Neutrophil (primary cell): ENCODE results near the gene PRPH2.

Source experiments
- H3K27ac ChIP-seq: fragments of 200-600 bp; sonication (generic); 2 replicates; pipeline ENCODE4 v1.5.1; 2016; ENCODE audit warnings: mild to moderate bottlenecking, moderate library complexity
- H3K27me3 ChIP-seq: fragments of 200-600 bp; sonication (generic); 2 replicates; pipeline ENCODE4 v1.6.0; 2016; ENCODE audit warnings: mild to moderate bottlenecking
- H3K36me3 ChIP-seq: fragments of 200-600 bp; sonication (generic); 2 replicates; pipeline ENCODE4 v1.5.1; 2017
- H3K4me1 ChIP-seq, 2 experiments: fragments of 200-600 bp in 1 of 2; sonication (generic) in 1 of 2; 1 replicate in 1 of 2; 2 replicates in 1 of 2; pipeline versions ENCODE4 v1.5.1 to v1.6.1; 2013 to 2016; ENCODE audit warnings: low read depth in 1 of 2, low read length in 1 of 2, mild to moderate bottlenecking in 1 of 2, moderate library complexity in 1 of 2; ENCODE audit not compliant: control insufficient read depth in 1 of 2, insufficient read depth in 1 of 2
- H3K4me3 ChIP-seq, 2 experiments: fragments of 200-600 bp in 1 of 2; sonication (generic) in 1 of 2; 1 replicate in 1 of 2; 2 replicates in 1 of 2; pipeline ENCODE4 v1.5.1; 2013 to 2016; ENCODE audit warnings: low read depth in 1 of 2, low read length in 1 of 2, mild to moderate bottlenecking in 1 of 2, moderate library complexity in 1 of 2
- H3K9me3 ChIP-seq: fragments of 200-600 bp; sonication (generic); 2 replicates; pipeline ENCODE4 v1.5.1; 2016
- TF ChIP-seq, protein P1 (sequence below): fragments of 200-600 bp; sonication (generic); IDR thresholded peaks from 2 replicates; pipeline ENCODE4 v1.5.1; 2016; ENCODE audit warnings: antibody characterized with exemption

Gene PRPH2

DNA sequence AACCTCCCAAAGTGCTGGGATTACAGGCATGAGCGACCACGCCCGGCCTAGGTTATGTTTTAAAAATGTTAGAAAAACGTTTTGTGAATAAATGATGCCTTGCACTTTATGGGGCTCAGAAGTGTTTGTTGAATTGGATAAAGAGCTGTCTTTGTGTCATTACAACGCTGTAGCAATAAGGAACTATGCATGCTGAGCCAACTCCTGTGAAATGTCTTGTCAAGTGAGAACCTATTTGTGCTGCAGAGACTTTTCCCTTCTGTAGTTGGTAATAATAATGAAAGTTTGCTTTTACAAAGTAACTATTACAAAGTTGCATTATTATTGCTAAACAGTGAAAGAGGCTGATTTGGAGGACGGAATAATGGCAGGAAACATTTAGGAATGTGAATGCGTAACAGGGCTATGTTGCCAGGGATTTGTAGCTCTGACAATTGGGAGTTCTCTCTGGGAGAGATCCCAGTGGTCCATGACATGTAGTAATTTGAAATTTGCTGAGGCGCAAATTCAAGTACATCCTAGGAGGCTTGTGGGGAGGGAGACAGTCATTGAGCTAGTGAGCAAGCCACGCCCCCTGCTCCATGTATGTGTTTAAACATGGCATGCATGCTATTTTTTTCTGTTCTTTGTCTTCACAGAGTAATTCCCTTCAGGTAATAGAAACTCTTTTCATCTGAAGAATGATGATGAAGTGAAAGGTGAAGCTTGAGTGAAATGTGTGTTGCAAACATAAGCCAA is 42.7 kb upstream of the PRPH2 start:
- H3K27me3 ChIP-seq = no peaks in the 10 kb centered on the region
- peaks cover 12% of the 10 kb centered on the region for H3K36me3 ChIP-seq
- no peak overlapping the region for H3K27ac ChIP-seq

DNA sequence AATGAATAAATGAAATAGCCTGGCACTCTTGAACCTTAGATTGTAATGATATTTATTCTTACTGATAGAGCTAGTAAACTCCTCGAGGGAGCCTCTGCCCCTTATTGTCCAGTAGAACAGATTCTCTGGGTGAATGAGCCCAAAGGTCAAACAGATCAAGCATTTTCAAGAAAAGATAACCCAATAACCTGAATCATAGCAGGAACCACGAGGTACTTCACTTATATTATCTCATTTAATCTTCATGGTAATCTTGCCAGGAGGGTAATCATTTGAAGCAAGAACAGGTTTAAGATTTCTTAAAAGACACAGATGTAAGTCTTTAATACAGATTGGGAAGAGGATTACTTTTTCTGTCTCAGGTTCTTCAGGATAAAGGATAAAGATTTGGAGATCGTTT is 40.6 kb upstream of the PRPH2 start:
- H3K27me3 ChIP-seq = no peaks in the 10 kb centered on the region
- TF ChIP-seq, protein P1, sequence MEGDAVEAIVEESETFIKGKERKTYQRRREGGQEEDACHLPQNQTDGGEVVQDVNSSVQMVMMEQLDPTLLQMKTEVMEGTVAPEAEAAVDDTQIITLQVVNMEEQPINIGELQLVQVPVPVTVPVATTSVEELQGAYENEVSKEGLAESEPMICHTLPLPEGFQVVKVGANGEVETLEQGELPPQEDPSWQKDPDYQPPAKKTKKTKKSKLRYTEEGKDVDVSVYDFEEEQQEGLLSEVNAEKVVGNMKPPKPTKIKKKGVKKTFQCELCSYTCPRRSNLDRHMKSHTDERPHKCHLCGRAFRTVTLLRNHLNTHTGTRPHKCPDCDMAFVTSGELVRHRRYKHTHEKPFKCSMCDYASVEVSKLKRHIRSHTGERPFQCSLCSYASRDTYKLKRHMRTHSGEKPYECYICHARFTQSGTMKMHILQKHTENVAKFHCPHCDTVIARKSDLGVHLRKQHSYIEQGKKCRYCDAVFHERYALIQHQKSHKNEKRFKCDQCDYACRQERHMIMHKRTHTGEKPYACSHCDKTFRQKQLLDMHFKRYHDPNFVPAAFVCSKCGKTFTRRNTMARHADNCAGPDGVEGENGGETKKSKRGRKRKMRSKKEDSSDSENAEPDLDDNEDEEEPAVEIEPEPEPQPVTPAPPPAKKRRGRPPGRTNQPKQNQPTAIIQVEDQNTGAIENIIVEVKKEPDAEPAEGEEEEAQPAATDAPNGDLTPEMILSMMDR = no peak
- H3K9me3 ChIP-seq = no peaks in the 10 kb centered on the region
- H3K36me3 ChIP-seq = peaks cover 24% of the 10 kb centered on the region
- H3K4me3 ChIP-seq = no peak overlapping the region
- H3K27ac ChIP-seq = no peak overlapping the region
- H3K4me1 ChIP-seq = no peaks in the 10 kb centered on the region

More for the DNA sequence above, 42.7 kb upstream of the PRPH2 start:
- Histone ChIP-seq H3K9me3 (no peaks in the 10 kb centered on the region), H3K4me1 (no peaks in the 10 kb centered on the region), H3K4me3 (no peak overlapping the region)
- TF ChIP-seq, protein P1 = no peak

DNA sequence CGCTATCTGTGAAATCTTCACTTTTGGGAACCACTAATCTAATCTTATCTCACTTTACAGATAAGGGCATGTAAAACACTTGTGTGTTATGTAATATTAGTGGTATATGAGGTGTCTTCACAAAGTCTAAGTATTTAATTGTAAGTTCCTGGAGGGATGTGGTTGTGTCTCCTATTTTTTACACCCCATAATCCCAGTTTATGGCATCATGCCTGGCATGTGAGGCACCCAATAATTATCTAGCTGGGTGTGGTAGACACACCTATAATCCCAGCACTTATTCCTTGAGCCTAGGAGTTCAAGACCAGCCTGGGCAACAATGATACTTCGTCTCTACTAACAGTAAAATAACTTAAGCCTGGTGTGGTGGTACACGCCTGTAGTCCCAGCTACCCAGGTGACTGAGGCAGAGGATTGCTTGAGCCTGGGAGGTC is 40.0 kb upstream of the PRPH2 start:
- H3K4me1 ChIP-seq = no peaks in the 10 kb centered on the region
- peaks cover 24% of the 10 kb centered on the region for H3K36me3 ChIP-seq
- no peak overlapping the region for H3K27ac ChIP-seq
- TF ChIP-seq, protein P1 = no peak
- H3K4me3 ChIP-seq = no peak overlapping the region
- H3K9me3 ChIP-seq = no peaks in the 10 kb centered on the region
- H3K27me3 ChIP-seq = no peaks in the 10 kb centered on the region

DNA sequence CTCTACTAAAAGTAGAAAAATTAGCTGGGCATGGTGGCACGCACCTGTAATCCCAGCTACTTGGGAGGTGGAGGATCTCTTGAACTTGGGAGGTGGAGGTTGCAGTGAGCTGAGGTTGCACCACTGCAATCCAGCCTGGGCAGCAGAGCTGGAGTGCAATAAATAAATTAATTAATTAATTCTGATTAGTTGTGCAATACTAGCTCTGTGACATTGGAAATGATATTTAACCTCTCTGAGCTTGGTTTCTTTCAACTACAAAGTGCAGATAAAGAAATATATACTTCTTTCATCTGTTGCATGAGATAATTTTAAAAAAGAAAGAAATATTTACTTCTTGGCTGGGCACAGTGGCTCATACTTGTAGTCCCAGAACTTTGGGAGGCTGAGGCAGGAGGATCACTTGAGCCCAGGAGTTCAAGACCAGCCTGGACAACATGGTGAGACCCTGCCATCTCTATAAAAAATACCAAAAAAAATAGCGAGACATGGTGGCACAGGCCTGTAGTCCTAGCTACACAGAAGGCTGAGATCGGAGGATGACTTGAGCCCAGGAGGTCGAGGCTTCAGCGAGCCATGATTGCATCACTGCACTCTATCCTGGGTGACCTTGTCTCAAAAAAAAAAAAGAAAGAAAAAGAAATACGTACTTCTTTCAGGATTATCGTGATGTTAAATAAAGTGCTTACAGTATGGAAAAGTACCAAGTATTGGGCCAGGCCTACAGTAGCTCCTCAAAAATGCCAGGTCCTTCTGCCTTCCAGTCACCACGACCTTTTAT is 39.1 kb upstream of the PRPH2 start:
- H3K4me1 ChIP-seq = no peaks in the 10 kb centered on the region
- no peak overlapping the region for H3K4me3 ChIP-seq
- H3K36me3 ChIP-seq = peaks cover 24% of the 10 kb centered on the region
- no peaks in the 10 kb centered on the region for H3K27me3 ChIP-seq
- TF ChIP-seq, protein P1 = no peak
- no peaks in the 10 kb centered on the region for H3K9me3 ChIP-seq
- H3K27ac ChIP-seq = no peak overlapping the region

DNA sequence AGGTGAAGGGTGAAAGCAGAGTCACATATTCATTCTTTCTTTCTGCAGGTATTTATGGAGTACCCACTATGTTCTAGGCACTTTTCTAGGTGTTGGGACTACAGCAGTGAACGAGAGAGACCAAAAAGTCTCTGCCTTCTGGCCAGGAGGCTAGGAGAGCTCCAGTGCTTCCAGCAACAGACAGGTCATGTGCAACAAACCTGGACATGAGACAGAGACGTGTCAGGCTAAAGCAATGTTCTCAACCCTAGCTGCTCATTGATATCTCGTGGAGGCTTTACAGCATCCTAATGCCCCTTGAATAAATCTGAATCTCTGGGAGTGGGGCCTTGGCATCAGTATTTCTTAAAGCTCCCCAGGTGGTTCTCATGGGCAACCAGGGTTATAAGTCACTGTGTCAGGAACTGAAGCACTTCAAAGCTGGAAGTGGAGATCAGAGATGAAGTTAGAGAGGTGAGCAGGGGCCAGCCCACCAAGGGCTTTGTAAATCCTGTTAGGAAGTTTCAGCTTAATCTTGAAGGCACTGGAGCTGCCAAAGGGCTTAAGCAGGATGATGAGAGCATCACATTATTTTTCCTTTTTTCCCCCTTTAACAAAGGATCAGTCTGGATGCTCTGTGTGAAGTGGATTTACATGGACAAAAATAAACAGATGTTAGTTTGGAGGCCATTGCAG is 36.5 kb upstream of the PRPH2 start:
- TF ChIP-seq, protein P1 = no peak
- no peaks in the 10 kb centered on the region for H3K27me3 ChIP-seq
- H3K36me3 ChIP-seq = peaks cover 24% of the 10 kb centered on the region
- H3K4me1 ChIP-seq = no peaks in the 10 kb centered on the region
- H3K9me3 ChIP-seq = no peaks in the 10 kb centered on the region
- no peak overlapping the region for H3K4me3 ChIP-seq
- H3K27ac ChIP-seq = no peak overlapping the region
